HG03280 (cell line): ENCODE measurements around the gene DUOX2.
"Not testable (repeated sequence)": the region's sequence is repeated elsewhere in the genome, so short reads cannot be mapped to it uniquely, and the experiment has no call there.

Experiments
- ATAC-seq: cut with Tn5 transposase; IDR thresholded peaks from one replicate; pipeline ENCODE4 v1.9.1; 2021; ENCODE audit warnings: mild to moderate bottlenecking, moderate library complexity; ENCODE audit not compliant: unreplicated experiment

DUOX2 gene

GRCh38 chr15:45120081-45120972, 6.4 kb upstream of the DUOX2 start:
- ATAC-seq: no peak

GRCh38 chr15:45118996-45119395, 5.0 kb upstream of the DUOX2 start:
- ATAC-seq: no peak

DNA sequence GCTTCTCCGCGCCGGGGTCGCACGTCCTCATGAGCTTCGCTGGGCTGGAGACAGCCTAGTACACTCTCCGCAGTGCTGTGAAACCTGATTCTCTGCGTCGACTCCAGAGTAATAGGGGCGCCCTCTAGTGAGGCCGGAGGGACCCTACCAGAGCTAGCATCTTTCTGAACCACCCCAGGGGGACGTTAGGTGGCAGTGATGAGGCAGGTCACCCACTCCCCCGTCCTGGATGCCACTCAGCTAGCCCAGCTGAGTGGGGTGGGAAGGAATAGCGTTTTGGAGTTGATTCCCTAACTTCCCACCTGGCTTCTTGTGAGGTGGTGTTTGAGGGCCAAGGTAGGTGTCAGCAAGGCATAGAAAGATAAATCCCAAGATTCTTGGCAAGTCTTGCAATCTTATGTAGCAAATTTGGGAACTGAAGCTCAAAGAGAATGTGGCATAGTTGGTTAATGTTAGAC, 4.2 kb upstream of the DUOX2 start:
- ATAC-seq: peak; percentile 81

DNA sequence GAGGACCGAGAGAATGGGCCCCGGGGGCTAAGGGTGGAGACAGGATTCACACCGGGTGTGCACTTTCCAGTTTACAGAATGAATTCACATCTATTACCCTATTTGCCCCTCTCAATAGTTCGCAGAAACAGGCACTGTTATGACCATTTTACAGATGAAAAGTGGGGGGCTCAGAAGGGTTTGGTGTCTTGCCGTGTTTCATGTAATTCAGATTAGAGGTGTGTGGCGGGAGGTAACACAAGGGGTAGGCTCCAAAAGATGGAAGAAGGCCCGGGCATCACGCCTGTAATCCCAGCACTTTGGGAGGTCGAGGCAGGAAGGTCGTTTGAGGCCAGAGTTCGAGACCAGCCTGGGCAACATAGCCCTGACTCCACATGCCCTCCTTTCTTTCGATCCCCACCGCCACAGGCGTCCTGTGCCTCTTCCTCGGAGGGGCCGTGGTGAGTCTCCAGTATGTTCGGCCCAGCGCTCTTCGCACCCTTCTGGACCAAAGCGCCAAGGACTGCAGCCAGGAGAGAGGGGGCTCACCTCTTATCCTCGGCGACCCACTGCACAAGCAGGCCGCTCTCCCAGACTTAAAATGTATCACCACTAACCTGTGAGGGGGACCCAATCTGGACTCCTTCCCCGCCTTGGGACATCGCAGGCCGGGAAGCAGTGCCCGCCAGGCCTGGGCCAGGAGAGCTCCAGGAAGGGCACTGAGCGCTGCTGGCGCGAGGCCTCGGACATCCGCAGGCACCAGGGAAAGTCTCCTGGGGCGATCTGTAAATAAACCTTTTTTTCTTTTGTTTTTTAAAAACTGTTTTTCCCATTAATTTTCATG, 3.5 kb upstream of the DUOX2 start:
- ATAC-seq: peak; percentile 6

GRCh38 chr15:45116482-45117307, 2.7 kb upstream of the DUOX2 start:
- ATAC-seq: no peak

DNA sequence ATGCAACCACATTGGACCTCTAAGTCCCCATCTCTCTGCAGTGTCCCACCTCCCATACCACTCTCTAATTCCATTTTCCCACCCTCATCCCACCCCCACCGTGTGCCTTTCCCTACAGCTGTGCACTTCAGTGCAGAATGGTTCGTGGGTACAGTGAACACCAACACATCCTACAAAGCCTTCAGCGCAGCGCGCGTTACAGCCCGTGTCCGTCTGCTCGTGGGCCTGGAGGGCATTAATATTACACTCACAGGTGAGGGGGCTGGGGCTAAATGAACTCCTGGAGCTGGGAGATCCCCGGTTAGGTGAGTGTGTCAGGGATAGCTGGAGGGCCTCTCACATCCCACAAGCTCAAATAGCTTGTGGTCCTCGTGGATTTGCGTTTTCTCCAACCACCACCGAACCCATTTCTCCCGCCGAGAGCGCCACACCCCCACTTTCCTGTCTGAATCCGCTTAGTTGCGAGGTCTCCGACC, 2.1 kb upstream of the DUOX2 start:
- no peak for ATAC-seq

- no peak for ATAC-seq
These were observed 1.4 kb upstream of the DUOX2 start for GRCh38 chr15:45115312-45115820.

- ATAC-seq: no peak
These were observed 746 bp upstream of the DUOX2 start for GRCh38 chr15:45114751-45115085.

- ATAC-seq: no peak
These were observed 487 bp downstream of the DUOX2 start for GRCh38 chr15:45113380-45113990.

- ATAC-seq: no peak
These were observed 1.2 kb downstream of the DUOX2 start for GRCh38 chr15:45112591-45113379.

DNA sequence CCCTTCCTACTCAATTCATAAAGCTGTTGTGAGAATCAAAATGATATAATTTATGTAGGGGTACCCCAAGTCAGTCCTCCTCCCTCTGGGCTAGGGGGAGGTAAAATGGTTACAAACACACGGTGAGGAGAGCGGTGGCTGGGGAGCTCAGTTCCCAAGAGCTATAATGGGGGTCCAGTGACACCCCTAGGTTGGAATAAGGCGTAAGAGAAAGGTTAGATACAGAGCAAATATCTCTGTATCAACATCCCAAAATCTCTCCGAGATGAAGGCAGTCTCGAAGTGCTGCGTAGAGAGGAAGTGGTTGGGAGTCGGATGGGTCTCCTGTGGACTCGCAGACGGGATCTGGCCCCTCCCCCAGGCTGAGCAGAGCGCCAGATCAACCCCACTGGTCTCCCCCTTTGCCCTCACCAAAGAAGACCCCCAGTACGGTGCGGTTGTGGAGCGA, 1.8 kb downstream of the DUOX2 start:
- ATAC-seq: no peak

GRCh38 chr15:45111390-45112142, 2.4 kb downstream of the DUOX2 start:
- ATAC-seq: no peak

DNA sequence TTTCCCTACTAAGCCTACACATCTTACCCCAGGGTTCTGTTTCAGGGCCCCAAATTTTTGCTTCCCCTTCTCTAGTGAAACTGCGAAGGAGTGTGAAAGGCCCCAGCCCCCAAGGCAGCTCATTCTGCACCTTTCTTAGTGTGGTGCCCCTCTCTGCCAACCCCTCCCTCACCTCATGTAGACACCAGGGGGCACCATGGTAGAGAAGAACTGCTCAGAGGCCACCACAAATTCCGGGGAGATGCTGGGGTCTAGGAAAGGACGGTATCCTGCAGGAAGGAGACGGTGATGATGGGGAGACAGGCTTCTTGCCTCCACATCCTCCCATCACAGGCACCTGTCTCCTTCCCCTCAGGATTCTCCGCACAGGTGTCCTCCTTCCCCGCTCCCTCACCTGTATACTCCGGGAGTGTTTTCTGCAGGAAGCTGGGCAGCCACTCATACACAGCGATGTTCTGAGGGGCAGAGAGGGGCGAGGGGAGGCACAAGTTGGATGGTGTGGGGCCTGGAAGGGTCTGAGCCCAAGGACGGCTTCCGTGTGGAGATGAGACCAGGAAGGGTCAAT, 3.6 kb downstream of the DUOX2 start:
- ATAC-seq: no peak

DNA sequence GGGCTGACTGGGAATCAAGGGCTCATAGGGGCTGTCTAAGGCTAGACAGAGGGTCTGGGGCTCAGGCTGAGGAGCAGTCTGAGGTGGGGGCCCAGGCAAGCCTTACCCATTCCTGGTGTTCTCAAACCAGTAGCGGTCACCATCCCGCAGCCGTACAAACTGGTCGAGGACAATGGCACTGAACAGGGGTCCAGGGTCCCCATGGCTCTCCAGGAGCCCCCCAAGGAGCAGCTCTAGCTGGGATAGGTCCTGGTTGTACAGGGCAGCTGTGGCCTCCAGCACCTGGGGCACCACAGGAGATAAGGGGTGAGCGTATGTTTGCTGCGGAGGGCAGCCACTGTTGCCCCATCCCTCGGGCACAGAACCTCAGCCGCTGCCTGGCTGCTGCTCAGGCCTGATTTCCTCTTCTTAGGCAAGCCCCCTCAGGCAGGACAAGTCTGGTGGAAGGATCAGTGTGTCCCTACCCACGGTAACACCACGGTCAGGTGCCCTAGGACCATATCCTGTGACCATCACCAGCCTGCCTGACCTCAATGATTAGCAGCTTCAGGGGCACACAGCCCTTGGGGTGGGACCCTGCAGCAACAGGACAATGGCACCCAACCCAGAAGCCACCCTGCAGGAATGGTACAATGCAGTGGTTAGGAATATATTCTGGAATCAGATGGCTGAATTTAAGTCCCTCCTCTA, 5.9 kb downstream of the DUOX2 start:
- ATAC-seq: no peak

DNA sequence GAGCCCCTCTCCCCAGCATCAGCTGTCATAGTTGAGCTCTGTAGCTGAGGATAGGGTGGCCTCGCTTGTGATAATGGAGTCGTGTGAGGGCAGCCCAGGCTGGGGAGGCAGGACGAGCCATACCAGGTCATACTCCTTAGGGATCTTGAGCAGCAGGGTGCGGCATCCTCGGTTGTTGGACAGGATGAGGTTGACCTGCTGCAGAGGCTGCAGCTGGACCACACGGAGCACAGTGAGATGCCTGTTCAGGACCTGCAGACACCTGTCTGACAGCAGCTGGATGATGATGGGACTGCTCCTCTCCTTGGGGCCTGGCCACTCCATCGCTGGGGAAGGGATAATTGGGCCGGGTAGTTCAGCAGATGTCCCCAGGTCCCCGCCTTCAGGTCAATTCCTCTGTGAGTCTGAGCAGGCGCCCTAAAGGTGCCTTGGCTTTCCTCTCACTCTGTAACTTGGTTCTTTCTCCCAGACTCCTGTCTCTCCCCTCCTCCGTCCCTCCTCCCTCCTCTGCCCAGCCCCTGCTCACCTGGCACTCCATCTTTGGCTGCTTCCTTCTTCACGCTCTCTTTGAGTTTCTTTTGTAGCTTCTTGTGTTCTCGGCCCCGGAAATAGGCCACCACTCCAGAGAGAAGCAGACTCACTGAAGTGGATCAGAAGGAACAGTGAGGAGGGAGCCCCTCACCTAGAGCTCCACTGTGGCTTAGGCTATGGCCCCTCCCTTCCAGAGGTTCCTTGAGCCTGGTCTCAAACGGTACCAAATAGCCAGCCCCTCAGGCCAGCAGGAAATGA, 7.8 kb downstream of the DUOX2 start:
- ATAC-seq: no peak

- ATAC-seq: no peak
These were observed 8.4 kb downstream of the DUOX2 start for GRCh38 chr15:45105586-45105985.

- not testable (repeated sequence) for ATAC-seq
These were observed 9.8 kb downstream of the DUOX2 start for GRCh38 chr15:45104170-45104569.
